ENCODE measurements around the gene BCL11A.

The BCL11A gene

DNA sequence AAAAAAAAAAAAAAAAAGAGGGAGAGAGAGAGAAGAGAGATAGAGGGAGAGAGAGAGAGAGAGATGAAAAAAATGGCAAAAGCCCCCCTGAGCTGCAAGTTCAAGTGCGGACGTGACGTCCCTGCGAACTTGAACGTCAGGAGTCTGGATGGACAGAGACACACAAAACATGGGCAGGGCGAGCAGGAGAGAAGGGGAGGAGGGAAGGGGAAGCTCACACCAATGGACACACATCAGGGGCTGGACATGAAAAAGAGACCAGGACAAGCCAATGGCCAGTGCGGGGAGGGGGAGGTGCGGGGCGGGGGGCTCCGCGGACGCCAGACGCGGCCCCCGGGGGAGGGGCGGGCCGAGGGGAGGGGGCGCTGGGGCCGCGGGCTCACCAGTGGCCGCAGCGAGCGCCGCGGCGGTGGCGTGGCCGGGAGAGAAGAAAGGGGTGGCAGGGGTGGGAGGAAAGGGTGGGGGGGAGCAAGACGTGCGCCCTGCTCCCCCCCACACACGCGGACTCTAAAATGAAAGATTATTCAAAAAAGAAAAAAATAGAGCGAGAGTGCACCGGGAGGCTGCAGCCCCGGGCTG lies at the start of gene BCL11A:
TSS of gene BCL11A (minus strand) at position 160 of the 579 bp plus-strand sequence. CDS start 384 bp downstream, outside the sequence.
- DNase-seq (ENCODE audit: low read depth) = no peak

DNA sequence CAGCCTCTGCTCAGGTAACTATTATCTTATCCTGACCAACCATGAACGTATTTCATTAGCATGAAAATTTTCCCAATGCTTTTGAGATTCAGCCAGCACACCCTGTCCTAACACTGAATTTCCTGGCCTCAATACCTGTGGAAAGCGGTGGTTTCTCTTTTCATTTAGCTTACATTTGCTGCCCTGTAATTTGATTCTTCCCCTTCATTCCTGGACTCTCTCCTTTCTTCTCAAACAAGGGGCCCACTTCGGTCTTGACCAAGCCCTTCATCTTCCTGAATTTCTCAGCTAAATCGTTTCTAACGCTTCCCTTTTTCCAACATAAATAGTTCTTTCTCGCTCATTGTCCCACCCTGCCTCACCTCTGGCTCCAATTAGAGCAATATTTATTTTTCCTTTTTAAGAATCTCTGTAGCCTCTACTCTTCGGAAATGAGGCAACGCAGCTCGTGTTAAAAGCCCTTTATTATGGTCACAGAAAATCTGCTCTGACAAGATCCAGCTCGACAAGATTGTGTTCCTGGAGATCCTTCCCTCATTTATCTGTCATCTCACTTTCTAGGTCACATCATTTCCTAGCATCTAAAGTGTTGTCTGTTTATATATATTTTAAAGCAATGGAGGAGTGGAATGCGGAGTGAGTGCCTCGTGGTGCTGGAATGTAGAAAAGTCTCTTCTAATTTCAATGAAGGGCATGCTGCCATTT lies 49.5 kb upstream of the BCL11A start:
- no peak for DNase-seq (ENCODE audit: low read depth)

DNA sequence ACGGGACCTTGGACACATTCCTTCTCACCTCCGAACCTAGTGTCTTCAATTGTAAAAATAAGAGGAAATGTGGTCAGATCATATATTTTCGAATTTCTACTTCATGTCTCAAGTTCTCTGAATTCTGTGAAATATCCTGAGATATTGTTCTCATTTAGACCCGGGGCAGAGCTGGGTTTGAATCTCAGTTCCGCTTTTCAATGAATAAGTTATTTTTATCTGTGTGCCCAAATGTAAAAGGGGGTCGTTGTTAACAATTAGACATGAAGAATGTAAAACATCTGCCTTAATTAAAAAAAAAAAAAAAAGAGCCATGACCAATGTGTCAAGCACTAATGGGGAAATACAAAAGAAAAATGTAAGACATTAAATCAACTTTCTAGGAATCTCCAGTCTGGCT lies 48.9 kb upstream of the BCL11A start:
- no peak for DNase-seq (ENCODE audit: low read depth)

DNA sequence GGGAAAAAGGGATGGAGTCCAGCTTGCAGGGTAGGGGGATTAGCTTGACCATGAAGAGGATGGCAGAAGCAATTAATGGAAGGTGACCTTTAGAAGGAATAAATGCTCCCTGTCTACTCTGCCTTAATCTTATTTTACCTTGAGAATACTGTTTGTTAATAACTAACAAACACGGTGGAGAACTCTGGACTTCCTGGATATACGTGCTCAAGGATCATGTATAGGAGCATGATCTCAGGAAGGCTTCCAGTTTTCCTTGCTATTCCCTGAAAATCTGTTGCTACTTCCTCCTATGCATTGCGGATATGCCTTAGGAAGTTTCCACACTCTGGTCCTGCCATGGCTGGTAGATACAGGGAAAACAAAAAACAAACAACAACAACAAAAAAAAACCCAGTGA lies 44.8 kb upstream of the BCL11A start:
- DNase-seq (ENCODE audit: low read depth) = no peak

DNA sequence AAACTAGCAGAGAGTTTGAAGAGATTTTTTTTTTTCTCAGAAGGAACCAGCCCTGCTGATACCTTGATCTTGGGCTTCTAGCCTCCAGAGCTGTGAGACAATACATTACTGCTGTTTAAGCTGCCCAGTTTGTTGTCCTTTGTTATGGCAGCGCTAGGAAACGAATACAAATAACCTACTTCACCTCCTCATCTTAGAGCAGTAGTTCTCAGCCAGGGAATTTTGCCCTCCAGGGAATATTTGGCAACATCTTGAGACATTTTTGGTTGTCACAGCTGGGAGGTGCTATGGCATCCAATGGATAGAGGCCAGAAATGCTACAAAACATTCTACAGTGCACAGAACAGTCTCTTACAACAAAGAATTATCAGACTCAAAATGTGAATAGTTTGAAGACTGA lies 43.9 kb upstream of the BCL11A start:
- DNase-seq (ENCODE audit: low read depth) = no peak

DNA sequence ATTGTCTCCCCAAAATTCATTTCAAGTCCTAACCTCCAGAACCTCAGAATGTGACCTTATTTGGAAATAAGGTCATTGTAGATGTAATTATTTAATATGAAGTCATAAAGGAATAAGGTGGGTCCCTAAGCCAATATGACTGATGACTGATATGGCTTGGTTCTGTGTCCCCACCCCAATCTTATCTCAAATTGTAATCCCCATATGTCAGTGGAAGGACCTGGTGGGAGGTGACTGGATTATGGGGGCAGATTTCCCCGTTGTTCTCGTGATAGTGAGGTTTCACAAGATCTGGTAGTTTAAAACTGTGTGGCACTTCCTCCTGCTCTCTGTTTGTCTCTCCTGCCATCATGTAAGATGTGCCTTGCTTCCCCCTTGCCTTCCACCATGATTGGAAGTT lies 43.0 kb upstream of the BCL11A start:
- DNase-seq (ENCODE audit: low read depth) = no peak

DNA sequence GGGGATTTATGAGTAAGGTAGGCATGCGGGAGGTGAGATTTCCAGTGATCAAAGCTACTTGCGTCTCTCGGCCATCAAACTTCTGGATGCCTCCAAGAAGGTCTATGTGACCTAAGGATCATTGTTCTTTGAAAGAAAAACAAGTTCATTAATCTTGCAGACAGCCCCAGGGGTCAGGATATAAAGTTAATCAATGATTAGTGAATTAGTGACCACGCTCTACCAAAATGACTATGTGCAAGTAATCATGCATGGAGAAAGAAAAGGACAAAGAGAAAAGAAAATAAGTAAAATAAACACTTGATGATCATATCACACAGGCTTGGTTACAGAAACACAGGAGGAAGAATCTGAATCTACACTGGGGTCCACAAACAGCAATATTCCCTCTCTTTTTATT lies 42.5 kb upstream of the BCL11A start:
- no peak for DNase-seq (ENCODE audit: low read depth)

DNA sequence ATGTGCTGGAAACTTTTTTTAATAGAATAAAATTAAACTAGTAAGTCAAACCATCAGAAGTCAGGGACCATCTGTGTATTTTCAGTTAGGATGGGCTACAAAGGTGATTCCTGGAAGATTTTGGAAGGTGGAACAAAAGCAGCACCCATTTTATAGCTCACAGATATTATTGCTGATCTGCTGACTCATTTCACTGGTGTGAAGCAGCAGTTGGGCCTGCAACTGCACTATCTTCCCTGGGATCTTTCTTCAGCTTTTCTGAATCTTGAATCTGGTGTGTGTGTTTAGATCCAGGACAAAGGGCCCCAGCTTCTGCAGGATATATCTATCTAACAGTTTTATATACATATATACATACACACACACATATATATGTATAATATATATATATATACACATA lies 35.6 kb upstream of the BCL11A start:
- DNase-seq (ENCODE audit: low read depth) = no peak

DNA sequence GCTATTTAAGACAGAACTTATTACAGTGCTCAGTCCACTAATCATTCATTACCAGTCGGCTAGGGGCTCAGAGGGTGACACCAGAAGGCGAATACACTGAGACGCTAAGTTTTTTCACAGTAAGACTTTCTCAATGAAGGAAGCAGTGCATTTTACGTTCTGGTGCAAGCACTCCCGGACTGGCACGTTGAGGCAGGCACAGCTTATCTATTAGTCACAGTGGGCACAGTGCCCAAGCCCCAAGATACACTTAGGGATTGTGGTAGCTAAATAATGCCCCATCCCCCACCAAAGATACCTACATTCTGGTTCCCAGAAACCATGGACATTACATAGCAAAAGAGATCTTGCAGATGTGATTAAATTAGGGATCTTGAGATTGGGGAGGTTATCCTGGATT lies 32.6 kb upstream of the BCL11A start:
- DNase-seq (ENCODE audit: low read depth) = no peak

DNA sequence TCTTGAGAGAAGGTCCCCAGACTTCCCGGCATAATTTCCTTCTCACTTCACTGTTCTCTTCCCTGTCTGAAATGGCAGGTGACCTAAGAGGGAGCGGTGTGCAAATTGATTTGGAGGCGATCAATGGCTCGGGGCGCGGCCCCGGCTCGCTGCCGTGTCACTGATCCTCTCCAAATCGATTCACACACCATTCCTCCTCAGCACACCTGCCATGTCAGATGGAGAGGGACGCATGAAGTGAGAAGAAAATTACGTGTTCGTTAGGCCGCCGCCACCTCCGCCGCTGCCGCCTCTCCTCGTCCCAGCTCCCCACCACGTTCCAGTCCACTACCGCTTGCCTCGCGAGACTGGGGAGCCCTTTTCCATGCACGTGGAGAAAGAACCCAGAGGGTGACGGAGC lies 31.8 kb upstream of the BCL11A start:
- no peak for DNase-seq (ENCODE audit: low read depth)

DNA sequence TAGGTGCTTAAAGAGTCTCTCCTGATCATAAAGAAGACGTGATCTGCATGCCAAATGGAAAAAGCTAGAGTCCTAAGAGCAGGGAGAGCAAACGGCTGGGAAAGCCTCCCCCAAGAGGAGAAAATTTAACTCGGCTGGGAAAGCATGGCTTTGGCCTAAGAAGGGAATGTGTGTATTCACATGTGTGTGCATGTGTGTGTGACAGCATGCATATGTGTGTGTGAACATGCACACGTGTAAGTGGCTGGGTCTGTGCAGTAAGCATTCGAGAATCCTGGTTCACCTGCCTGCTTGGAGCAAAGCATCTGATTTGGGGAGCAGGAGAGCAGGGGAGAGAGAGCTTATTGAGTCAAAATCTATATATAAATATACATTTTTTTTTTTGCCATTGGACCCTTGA lies 30.1 kb upstream of the BCL11A start:
- DNase-seq (ENCODE audit: low read depth) = no peak

DNA sequence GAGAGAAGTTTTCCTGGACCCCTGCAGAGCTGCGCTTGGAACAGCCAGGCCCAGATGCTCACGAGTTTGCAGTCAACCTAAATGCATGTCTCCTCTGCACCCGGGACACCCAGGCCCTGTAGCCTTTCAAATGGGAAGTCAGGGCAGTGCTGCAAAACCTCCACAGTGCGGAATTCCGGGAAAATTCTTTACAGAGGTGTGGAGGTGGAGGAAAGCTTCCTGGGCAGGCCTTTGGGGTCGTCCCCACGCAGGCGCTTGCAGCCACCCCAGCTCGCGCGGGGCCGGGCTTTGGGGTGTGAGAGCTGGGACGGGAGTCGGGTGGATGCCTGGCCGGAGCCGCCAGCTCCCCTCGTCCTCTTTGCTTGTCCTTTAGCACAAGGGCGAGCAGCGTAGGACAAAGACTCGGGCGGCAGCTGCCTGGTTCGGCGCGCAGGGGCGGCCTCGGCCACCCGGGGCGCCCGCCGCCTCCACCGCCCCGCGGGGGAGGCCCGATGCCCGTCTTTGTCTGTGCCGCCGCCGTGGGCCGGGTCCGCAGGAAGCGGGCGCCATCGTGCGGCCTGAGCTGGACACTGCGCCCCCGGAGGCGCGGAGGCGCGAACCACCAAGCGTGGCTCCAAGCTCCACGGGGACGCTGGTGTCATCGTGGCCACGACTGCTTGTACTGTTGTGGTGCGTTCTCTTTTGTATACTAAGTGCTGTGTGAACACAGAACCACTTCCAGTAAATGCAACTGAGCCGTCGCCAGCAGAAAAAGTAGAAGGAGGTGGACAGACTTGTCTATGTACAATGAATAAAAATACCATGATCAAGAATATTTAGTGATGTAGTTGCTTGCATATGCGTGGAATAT lies 28.2 kb upstream of the BCL11A start:
- DNase-seq (ENCODE audit: low read depth) = peak; percentile 38

DNA sequence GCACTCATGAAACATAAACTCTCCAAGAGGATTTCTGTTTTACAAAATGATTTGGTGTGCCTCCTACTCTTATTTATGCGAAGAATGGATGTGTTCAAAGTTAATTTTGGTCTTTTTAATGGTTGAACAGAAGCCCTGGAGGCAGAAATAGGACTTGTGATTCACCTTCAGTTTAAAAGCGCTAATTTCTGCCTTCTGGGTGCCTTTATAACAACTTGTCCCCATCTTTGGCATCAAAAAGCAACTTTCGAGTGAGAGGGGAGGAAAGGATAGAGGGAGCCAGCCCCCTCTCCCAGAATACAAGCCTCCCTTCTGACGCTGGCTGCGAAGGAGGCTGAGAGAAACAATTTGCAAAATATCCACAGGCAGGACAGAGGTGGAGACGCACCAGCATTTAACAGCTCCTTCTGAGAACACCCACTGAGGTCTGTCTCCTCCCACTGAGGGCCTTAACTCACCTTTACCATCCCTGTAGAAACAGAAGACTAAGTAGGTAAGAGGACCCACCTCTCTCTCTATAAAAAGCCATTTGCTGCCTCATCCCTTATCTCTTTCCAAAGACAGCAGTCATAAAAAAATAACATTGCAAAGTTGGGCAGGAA lies 24.3 kb upstream of the BCL11A start:
- DNase-seq (ENCODE audit: low read depth) = no peak

DNA sequence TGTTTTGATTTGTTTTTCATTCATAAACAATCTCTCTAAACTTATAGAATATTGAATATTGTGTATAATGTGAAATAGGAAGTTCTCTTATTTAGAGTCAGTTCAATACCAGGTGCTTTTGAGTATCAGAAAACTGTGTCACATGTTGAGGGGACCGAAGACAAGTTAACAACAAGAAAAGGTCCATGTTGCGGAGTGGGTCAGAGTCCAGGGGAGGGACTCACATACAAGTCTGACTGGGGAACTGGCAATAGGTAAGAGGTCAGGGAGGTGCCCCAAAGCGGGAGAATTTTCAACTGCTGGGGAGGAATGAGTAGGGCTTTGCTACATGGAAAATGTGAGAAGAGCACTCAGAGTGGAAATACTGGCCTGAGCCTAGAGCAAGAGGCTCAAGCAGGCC lies 19.8 kb upstream of the BCL11A start:
- DNase-seq (ENCODE audit: low read depth) = no peak

DNA sequence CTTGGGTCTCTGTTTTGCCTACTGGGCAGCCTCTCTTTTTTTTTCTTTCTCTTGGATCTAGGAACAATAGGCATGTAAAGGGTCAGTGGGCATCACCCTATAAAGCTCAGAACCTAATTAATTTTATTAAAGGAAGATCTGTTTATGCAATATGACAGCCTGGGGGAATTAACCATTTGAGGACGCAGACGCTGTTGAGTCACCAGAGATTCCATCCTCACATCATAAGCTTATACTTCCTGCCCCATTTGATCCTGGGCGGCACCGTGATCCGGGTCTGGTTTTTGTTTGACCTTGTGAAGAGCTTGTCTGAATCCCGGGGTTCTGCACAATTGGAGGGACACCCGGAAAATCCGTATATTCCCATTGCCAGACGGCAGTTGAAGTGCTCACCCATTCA lies 16.8 kb upstream of the BCL11A start:
- DNase-seq (ENCODE audit: low read depth) = no peak

DNA sequence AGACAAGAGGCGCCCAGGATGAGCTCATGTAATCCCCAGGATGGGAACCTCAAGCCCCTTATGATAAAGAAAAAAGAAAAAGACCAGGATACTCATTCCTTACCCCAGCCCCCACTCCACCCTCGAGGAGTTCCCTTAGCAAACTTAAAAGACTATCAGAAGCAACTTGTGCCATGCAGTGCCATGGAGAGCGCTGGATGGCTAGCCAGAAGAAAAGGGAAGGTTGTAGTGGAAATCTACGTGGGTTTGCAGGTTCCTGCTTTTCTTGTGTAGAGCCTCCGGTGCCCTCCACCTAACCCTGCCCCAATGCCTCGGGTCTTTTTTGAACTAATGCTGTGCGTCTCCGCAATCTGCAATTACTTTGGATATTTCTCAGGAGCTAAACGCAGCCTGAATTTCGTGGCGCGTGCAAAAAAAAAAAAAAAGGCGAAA lies 16.2 kb upstream of the BCL11A start:
- no peak for DNase-seq (ENCODE audit: low read depth)

DNA sequence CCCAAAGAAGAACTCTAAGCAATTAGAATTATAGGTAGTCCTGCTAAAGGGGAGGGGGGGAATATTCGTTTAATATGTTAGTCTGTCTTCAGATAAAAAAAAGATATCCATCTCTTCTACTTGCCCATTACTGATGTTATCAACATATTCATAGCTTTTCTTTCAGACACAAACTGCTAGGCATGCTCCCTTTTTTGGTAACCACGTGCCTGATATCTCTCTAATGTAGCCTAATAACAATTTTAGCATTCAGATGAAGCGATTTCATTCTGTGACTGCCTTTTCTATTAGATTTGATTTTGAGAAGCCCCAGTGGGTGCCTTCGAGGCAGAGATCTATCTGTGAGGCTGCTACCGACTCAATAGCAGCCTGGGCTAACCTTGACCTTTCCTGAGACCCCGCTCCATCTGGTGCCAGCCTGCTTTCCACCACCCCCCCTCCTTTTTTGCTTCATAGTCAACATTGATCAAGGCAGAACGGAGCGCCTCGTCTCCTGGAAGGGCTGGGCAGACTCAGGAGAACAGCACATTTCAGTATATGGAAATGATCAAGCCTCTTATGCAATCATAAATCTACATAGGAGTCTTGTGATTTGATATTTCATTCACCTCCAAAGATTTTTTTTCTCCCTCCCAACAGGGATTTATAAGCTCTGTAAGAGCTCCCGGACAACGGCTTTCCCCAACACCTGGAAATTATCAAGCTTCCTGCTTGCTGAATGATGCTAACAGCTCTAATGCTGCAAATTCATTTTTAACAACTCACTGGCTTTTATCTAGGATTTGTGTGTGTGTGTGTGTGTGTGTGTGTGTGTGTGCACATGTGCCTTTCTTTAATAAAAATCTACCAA lies 14.7 kb upstream of the BCL11A start:
- no peak for DNase-seq (ENCODE audit: low read depth)

DNA sequence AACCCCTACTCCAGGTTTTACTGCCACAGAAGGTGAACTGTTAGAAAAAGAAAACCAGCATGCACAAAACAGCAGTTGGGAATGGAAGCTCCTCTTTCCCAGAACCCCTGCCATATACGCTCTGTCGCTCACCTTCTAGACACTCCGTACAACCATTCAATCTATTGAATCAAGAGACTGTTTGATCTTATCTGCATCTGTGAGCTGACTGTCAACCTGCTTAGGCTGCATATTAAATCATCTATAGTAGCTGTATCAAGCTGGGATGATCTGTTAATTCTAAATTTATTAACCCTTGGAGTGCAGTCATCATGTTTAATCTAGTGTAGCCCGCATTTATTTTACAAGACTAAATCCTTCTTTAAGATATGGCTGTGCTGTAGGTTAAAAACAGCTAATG lies 13.6 kb upstream of the BCL11A start:
- no peak for DNase-seq (ENCODE audit: low read depth)

DNA sequence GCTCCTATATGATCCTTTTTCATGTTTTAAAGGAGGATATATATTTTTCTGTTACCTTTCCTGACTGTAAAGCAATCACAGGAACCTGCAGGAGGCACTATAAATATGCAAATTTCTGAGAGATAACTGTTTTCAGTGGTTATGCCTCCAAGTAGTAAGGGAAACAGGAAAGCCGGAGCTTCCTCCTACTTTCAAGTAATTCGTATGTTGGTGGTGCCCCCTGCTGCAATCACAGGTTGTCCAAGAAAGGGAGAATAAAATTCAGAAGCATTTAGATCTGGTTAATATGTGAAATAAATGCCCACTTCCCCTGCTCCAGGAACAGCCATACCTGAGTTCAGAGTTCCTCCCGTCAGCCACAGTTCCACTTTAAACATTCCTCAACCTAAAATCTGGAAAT lies 12.0 kb upstream of the BCL11A start:
- DNase-seq (ENCODE audit: low read depth) = no peak

DNA sequence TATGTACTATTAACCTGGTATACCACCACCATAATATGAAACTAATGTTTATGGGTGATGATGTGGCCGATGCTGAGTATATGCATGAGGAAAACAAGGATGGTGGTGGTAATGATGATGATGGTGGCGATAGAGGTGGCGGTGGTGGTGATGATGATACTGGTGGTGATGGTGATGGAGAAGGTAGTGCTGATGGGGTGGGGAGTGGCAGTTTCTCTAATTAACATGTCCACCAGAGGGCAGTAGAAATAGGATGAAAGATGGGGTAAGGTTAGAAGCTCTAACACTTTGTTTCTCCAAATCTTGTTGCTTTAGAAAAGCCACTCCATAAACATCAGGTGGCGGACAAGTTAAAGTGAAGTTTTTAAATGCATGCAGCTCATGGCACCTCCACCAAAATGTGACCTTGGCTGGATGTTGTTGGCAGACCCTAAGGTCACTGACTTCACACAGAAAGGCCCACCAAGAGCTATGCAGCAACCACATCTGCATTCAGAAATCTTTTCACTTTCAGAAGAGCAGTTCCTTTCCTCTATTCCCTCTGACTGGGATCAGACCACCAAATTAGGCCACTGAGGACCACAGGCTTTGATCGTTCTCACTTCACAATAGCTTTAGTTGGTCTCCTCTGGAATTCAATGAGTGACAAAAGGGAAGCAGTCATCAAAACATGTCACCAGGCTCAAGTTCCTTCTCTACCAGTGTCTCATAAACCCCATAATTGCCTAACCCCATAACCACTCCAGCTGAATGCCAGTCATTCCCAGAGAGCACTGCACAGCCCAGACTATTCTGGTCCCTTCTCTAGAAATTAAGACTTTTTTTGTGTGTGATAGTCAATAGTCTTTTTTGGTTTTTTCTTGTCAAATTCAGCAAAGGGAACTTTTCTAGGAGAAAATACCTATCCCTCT lies 7.5 kb upstream of the BCL11A start:
- no peak for DNase-seq (ENCODE audit: low read depth)

DNA sequence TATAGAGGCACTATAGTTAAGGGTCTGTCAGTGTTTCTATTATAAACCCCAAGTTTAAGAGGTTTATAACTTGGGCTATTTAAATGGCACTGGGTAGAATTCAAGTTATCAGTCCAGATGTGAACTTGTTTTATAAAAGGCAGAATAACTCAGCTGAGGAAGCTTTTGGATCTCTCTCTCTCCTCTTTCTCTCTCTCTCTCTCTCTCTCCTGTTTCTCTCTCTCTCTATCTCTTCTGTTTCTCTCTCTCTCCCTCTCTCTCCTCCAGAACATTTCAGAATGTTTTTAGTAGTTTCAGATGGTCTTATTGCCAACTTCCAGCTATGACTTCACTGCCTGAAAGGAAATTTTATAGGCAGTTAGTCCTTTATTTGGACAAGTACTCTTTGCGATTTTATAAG lies 6.4 kb upstream of the BCL11A start:
- DNase-seq (ENCODE audit: low read depth) = no peak
